ENCODE data around the gene RPS6KA3.

GRCh38 chrX:20300822-20301221 lies 34.1 kb upstream of the RPS6KA3 start:
- no peak for TF ChIP-seq CTCF (IDR thresholded peaks at IDR 0.05)
- TF ChIP-seq ZFX (IDR thresholded peaks at IDR 0.05; ENCODE audit: borderline replicate concordance) = no peak
